SK-N-MC (cell line): ENCODE results near the gene HSP90AA1.
"Not testable (repeated sequence)": the region's sequence is repeated elsewhere in the genome, so short reads cannot be mapped to it uniquely, and the experiment has no call there.

Source experiments
- DNase-seq: peaks from one replicate; pipeline ENCODE4 v3.0.0-alpha.2; 2011; ENCODE audit warnings: low read depth, low spot score
- H3K27ac ChIP-seq: fragments of 200-600 bp; sonication (generic); 2 replicates; pipeline ENCODE4 v1.5.1; 2016; ENCODE audit warnings: mixed run types
- H3K36me3 ChIP-seq: fragments of 200-600 bp; sonication (generic); 2 replicates; pipeline ENCODE4 v1.6.1; 2017; ENCODE audit warnings: antibody characterized with exemption, low read length, mixed read lengths; ENCODE audit not compliant: insufficient read depth
- H3K4me3 ChIP-seq: fragments of 200-600 bp; sonication (generic); 2 replicates; pipeline ENCODE4 v1.5.1; 2016
- H3K9ac ChIP-seq: fragments of 200-600 bp; sonication (generic); 2 replicates; pipeline ENCODE4 v1.8.0; 2017; ENCODE audit warnings: mixed run types, mixed read lengths; ENCODE audit not compliant: insufficient read length
- H3K9me3 ChIP-seq: fragments of 200-600 bp; sonication (generic); 2 replicates; pipeline ENCODE4 v1.6.1; 2017; ENCODE audit warnings: low read depth, mild to moderate bottlenecking, antibody characterized with exemption, low read length, moderate library complexity, mixed read lengths
- EZH2 ChIP-seq: fragments of 200-600 bp; sonication (generic); IDR thresholded peaks from one replicate; pipeline ENCODE4 v1.6.1; 2017; ENCODE audit warnings: antibody characterized with exemption
- FOXP2 ChIP-seq: optimal IDR thresholded peaks from 2 replicates; pipeline ENCODE3; 2011; ENCODE audit warnings: mild to moderate bottlenecking, moderate library complexity; ENCODE audit not compliant: insufficient read depth; ENCODE audit errors: extremely low read length, control extremely low read depth
- POLR2AphosphoS5 ChIP-seq: IDR thresholded peaks from 2 replicates; pipeline ENCODE4 v1.6.1; 2012; ENCODE audit warnings: mild to moderate bottlenecking, low read depth, low read length, borderline replicate concordance

Gene HSP90AA1

GRCh38 chr14:102120888-102121287 lies 34.0 kb upstream of the HSP90AA1 start:
- Histone ChIP-seq H3K36me3 (no peaks in the 10 kb centered on the region), H3K9ac (no peak overlapping the region), H3K4me3 (no peak overlapping the region), H3K27ac (no peak overlapping the region), H3K9me3 (no peaks in the 10 kb centered on the region)
- TF ChIP-seq EZH2, result no peak
- no peak for TF ChIP-seq POLR2AphosphoS5
- TF ChIP-seq FOXP2, result no peak
- no peak for DNase-seq

- H3K4me3 ChIP-seq, result no peak overlapping the region
- no peaks in the 10 kb centered on the region for H3K9me3 ChIP-seq
- H3K36me3 ChIP-seq, result no peaks in the 10 kb centered on the region
- no peak for DNase-seq
- no peak for TF ChIP-seq POLR2AphosphoS5
- no peak for TF ChIP-seq FOXP2
- no peak for TF ChIP-seq EZH2
- no peak overlapping the region for H3K27ac ChIP-seq
- no peak overlapping the region for H3K9ac ChIP-seq
Observed at GRCh38 chr14:102117852-102118251, 31.0 kb upstream of the HSP90AA1 start.

DNA sequence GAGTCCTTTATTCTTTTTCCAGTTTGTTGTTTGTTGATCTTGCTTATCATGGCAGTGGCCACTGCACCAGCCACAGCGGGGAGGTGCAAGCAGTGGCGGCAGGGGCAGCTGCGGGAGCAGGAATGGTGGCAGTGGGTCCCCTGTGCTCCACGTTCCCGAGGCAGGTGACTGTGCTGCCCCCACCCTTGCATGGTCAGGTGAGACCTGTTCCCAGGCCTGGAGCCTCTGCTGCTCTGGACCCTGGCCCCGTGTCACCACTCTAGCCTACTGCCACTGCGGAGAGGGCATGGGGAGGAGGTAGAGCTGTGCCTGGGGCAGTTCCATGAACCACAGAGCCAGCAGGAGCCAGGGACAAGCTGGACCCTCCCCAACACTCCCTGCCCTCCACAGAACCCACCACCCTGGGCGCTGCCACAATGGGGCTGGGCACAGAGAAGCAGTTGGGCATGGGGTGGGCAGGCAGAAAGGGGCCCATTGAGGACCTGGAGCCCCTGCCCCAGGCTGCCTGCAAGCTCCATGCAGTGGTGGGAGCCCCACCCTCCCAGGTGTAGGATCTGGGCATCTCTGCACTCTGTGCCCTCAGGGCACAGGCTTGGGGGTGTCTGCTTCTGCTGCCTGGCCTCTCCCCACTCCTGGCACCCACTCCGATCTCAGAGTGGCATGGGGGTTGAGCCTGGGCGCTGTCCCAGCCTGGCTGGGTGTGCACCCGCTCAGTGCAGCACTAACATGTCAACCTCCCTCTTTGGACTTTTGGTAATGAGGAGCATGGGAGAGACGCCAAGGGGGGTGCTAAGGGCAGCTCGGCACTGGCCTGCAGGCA lies 29.7 kb upstream of the HSP90AA1 start:
- H3K9ac ChIP-seq, result no peak overlapping the region
- no peaks in the 10 kb centered on the region for H3K9me3 ChIP-seq
- DNase-seq, result no peak
- TF ChIP-seq EZH2 (no peak), POLR2AphosphoS5 (no peak), FOXP2 (no peak)
- H3K27ac ChIP-seq, result no peak overlapping the region
- no peak overlapping the region for H3K4me3 ChIP-seq
- no peaks in the 10 kb centered on the region for H3K36me3 ChIP-seq

DNA sequence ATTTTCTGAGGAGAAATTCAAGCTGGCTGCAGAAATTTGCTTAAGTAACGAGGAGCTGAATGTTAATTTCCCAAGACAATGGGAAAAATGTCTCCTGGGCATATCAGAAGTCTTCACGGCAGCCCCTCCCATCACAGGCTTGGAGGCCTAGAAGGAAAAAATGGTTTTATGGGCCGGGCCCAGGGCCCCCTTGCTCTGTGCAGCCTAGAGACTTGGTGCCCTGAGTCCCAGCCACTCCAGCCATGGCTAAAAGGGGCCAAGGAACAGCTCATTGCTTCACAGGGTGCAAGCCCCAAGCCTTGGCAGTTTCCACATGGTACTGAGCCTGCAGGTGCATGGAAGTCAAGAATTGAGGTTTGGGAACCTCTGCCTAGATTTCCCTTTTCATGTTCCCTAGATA lies 24.3 kb upstream of the HSP90AA1 start:
- Histone ChIP-seq H3K27ac (no peak overlapping the region), H3K4me3 (no peak overlapping the region), H3K36me3 (no peaks in the 10 kb centered on the region), H3K9me3 (no peaks in the 10 kb centered on the region), H3K9ac (no peak overlapping the region)
- no peak for DNase-seq
- no peak for TF ChIP-seq FOXP2
- TF ChIP-seq POLR2AphosphoS5, result no peak
- no peak for TF ChIP-seq EZH2

DNA sequence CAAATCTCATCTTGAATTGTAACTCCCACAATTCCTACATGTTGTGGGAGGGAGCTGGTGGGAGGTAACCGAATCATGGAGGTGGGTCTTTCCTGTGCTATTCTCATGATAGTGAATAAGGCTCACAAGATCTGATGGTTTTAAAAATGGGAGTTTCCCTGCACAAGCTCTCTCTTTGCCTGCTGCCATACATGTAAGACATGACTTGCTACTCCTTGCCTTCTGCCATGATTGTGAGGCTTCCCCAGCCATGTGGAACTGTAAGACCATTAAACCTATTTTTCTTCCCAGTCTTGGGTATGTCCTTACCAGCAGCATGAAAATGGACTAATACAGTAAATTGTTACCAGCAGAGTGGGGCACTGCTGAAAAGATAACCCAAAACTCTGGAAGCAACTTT lies 22.5 kb upstream of the HSP90AA1 start:
- H3K27ac ChIP-seq, H3K36me3 ChIP-seq, DNase-seq, H3K9me3 ChIP-seq, H3K4me3 ChIP-seq, H3K9ac ChIP-seq: not testable (repeated sequence)

DNA sequence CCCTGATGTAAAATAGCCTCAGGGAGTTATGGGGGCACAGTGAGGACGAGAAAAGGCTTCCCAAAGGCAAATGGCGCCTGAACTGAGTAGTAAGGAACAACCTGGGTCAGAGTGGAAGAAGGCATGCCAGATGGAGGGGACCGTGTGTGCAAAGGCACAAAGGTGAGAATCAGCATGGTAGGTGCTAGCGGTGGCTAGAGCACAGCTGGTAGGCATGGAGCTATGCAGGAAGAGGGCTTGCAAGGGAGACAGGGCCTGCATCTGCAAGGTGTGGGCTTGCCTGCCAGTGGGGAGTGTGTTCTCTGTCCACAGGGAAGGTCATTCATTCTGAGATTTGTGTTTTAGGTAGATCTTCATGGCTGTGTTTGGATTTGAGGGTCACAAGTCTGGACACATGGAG lies 18.5 kb upstream of the HSP90AA1 start:
- H3K9ac ChIP-seq, result no peak overlapping the region
- TF ChIP-seq EZH2 (no peak), POLR2AphosphoS5 (no peak), FOXP2 (no peak)
- H3K4me3 ChIP-seq, result no peak overlapping the region
- H3K36me3 ChIP-seq, result no peaks in the 10 kb centered on the region
- no peaks in the 10 kb centered on the region for H3K9me3 ChIP-seq
- DNase-seq, result no peak
- no peak overlapping the region for H3K27ac ChIP-seq

- Histone ChIP-seq H3K4me3 (no peak overlapping the region), H3K27ac (no peak overlapping the region), H3K9ac (no peak overlapping the region), H3K36me3 (no peaks in the 10 kb centered on the region), H3K9me3 (no peaks in the 10 kb centered on the region)
- no peak for DNase-seq
- TF ChIP-seq EZH2, result no peak
- no peak for TF ChIP-seq POLR2AphosphoS5
- no peak for TF ChIP-seq FOXP2
Observed at GRCh38 chr14:102103062-102103695, 16.3 kb upstream of the HSP90AA1 start.

DNA sequence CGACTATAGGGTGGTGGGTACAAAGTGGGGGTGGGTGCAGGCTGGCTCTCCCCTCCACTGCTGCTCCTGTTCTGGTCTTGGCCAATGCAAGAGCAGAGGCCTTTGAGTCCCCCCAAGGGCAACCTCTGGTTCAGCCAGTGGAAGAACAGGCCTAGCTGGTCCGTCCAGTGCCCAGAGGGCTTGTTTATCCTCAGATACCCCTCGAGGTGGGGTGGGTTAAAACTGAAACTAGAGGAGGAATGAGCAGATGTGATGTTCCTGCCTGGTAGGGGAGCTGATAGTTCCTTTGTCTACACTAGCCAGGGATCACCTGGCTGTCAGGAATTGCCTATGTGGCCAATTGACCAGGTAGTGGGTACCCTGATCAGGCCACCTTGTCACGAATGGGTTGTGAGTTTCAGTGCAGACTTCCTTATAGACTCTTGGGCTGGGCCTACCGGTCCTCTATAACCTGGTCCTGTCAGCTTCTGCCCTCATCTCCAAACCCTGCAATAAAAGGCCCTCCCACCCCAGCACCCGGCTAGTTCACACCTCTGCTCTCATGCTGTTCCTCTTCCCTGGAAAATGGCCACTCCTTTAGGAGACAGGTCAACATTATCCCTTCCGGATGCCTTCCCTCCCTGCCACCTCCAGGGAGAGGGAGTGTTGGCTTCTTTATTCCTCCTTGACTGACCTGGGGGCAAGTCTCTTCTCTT lies 10.7 kb upstream of the HSP90AA1 start:
- Histone ChIP-seq H3K4me3 (no peak overlapping the region), H3K9me3 (no peaks in the 10 kb centered on the region), H3K27ac (no peak overlapping the region), H3K36me3 (no peaks in the 10 kb centered on the region), H3K9ac (no peak overlapping the region)
- DNase-seq, result no peak
- TF ChIP-seq EZH2 (no peak), FOXP2 (no peak), POLR2AphosphoS5 (no peak)
